ENCODE results near the gene TTLL10. TPM values are rescaled to one million over a fixed set of nuclear protein-coding genes. Genes with fewer than 3 reads are reported as not detected.

The TTLL10 gene
- total RNA-seq, 1 donor from 2014 or later: 0.71 TPM

GRCh38 chr1:1199961-1200875, 26.5 kb downstream of the TTLL10 start:
- no peak for DNase-seq (ENCODE audit: low spot score)
- intact Hi-C loops (cut with DNase I): no loop called here
- no peak for ATAC-seq

DNA sequence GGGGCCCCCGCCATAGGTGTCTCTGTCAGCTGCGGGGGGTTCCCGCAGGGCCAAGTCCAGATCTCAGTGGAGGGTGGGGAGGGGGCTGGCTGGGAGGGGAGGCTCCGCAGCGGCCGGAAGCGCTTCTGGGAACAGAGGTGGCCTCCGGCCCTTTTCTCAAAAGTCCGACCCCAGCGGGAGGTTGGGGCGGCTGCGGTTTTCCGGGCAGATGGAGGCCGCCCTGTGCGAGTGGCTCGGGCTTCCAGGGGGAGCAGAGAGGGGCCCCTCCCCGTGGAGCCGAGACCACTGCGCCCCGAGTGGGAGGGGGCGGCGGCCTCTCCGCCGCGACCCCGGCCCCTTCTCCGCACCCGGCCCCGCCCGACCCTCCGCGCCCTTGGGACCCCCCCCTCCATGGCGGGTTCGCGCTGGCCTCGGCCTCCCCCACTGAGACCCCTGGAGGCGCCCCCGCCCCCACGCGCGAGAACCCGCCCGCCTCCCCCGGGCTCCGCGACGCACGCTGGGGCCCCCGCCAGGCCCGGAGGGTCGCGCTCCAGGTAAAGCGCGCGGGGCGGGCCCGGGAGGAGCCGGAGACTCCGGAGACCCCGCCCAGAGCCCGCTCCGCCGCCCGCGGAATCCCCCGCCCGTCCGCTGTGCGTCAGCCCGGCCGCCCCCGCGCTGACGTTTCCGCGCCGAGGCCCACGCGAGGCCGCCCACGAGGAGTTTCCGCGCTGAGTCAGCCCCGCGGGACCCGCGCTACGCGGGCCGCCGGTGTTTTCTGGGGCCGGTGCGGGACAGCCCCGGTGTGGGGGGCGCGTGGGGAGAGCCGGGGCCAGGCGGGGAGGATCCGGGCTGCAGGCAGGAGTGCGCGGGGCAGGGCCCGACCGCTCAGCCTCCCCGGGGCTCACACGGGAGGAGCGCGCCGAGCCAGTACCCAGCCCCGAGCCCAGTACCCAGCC, 27.5 kb downstream of the TTLL10 start:
- intact Hi-C loops (cut with DNase I): no loop called here
- peak; percentile 41 for ATAC-seq
- no peak for DNase-seq (ENCODE audit: low spot score)

DNA sequence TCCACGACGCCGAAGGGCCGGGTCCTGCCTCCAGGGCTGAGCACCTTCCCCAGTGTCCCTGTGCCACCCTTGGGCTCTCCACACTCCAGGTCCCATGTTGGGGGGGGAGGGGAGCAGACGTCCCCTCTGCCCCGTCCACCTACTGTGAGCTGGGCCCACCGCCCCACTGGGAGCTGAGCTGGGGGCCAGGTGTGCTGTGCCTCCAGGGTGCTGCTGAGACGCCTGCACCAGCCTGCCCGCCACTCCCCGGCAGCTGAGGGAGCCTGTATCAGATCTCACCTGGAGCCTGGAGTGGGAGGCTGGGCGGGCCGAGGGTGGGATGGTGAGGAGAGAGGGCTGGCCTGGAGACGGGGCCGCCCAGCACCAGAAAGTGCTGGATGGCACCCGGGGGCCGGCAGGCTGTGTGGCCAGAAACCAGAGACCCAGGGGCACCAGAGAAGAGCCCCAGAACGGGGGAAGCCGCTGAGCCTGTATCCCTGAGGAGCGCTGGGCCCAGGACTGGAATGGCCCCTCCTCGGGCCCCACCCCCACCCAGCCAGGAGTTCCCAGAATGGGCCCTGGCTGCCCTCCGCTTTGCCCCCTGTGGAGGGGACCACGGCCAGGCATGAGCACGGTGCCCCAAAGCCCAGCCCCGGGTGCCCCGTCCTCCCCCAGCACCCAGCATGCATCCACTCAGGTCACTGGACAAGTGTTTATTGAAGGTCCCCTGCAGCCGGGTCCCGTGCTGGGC, 29.3 kb downstream of the TTLL10 start:
- no peak for ATAC-seq
- intact Hi-C loops (cut with DNase I): no loop called here
- no peak for DNase-seq (ENCODE audit: low spot score)

- ATAC-seq (no peak), DNase-seq (ENCODE audit: low spot score) (no peak)
- intact Hi-C loops (cut with DNase I): no loop called here
Observed at GRCh38 chr1:1203561-1204424, 30.1 kb downstream of the TTLL10 start.

DNA sequence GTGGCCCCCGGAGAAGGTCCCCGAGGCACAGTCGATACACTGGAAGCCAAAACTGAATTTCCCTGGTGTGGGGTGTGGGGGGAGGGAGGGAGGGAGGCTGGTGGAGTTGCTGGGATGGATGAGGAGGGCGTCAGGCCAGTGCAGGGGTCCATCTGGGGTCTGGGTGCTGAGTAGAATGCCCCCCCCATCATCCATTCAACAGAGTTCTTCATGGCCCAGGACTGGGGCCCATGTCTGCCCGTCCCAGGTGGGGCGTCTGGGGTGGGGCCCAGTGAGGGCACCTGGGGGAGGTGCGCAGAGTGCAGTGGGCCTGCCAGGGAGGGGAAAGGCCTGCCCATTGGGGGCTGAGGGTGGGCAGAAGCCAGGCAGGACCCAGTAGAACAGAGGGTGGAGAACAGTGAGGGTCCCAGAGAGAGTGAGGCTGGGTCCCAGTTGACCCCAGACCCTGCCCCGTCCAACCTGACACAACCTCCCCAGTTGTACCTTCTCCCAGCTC, 30.8 kb downstream of the TTLL10 start:
- no peak for DNase-seq (ENCODE audit: low spot score)
- no peak for ATAC-seq
- intact Hi-C loops (cut with DNase I): no loop called here

GRCh38 chr1:1204998-1205768, 31.5 kb downstream of the TTLL10 start:
- DNase-seq (ENCODE audit: low spot score) (no peak), ATAC-seq (no peak)

GRCh38 chr1:1205769-1206375, 32.2 kb downstream of the TTLL10 start:
- intact Hi-C loops (cut with DNase I): no loop called here
- DNase-seq (ENCODE audit: low spot score) (no peak), ATAC-seq (no peak)

More at GRCh38 chr1:1204998-1205768, 31.5 kb downstream of the TTLL10 start:
- intact Hi-C loops (cut with DNase I): no loop called here

GRCh38 chr1:1206376-1206965, 32.8 kb downstream of the TTLL10 start, which contains the start of gene TNFRSF18:
TNFRSF18 (minus strand) TSS chr1:1206592; CDS start chr1:1206571, 21 bp downstream.
- intact Hi-C loops (cut with DNase I): no loop called here
- DNase-seq (ENCODE audit: low spot score) (no peak), ATAC-seq (no peak)

GRCh38 chr1:1206966-1207531, 33.4 kb downstream of the TTLL10 start:
- intact Hi-C loops (cut with DNase I): no loop called here
- no peak for DNase-seq (ENCODE audit: low spot score)
- no peak for ATAC-seq

DNA sequence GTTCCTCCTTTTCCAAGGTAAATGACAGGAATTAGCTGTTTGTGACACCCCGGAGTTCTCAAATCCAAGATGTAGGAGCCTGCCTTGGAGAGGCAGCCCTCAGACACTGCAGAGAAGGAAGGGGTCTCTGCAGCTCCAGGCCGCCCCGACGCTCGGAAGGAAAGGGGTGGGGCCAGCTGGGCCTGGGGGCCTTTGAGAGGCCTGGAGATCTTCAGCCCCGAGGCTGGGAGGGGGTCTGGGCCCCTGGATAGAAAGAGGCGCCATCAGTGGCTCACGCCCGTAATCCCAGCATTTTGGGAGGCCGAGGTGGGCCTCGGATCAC, 33.9 kb downstream of the TTLL10 start:
- DNase-seq (ENCODE audit: low spot score) (no peak), ATAC-seq (no peak)
- intact Hi-C loops (cut with DNase I): no loop called here

DNA sequence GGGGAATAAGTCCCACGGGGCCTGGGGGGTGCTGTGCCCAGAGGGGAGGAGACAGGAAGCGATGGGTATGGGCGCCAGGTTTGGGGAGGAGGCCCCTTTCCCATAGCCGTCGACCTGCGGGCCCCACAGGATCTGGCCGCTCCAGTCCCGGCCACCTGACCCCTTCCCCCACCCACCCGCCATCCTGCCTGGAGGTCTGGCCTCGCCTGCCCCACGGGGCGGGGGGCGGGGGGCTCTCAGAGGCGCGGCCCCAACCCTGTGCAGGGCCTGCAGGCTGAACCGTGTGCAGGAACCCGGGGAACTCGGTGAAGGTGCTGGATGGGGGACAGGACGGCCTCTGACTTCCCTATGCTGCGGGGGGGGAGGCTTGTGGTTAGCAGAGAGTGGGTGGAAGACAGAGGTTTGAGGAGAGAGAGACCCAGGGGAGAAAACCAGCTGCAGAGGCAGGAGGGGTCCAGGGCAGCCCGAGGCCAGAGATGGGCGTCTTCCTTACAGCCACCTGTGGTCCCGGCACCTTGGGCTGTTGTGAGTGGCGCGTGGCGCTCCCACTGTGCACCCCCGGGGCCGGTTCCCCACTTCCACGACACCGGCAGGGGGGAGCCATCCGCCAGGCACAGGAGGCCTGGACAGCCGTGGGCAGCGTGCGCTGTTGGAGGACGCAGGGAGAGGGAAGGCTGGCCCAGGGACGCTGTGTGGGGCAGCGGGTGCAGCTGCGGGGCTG, 35.2 kb downstream of the TTLL10 start:
- intact Hi-C loops (cut with DNase I): no loop called here
- DNase-seq (ENCODE audit: low spot score) (no peak), ATAC-seq (no peak)

DNA sequence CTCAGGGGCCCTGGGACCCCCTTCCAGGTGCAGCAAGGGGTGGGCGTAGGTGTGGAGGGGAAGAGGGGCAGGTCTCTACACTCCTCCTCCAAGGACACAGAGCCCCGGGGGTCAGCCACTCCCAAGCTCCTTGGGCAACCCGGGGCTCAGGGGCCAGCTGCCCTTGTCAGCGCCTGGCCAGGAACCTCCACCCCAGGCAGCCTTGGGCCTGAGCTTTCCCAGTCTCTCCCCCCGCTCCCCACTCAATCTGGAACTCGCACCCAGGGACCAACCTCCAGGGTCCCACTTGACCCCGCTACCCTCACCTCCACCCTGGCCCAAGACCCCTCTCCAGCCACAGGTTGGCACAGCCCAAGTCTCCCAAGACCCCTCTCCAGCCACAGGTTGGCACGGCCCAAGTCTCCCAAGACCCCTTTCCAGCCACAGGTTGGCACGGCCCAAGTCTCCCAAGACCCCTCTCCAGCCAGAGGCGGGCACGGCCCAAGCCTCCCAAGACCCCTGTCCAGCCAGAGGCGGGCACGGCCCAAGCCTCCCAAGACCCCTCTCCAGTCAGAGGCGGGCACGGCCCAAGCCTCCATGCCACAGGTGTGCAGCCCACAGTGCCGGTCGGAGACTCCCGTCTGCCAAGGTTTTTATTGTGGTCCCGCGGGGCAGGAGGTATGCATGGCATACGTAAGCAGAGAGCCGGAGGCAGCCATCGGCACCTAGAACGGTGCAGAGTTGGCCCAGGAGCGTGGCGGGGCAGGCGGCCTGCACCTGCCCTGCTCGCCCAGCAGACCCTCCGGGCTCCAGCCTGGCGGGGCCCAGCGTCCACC, 37.3 kb downstream of the TTLL10 start:
- intact Hi-C loops (cut with DNase I): no loop called here
- no peak for DNase-seq (ENCODE audit: low spot score)
- ATAC-seq: no peak

DNA sequence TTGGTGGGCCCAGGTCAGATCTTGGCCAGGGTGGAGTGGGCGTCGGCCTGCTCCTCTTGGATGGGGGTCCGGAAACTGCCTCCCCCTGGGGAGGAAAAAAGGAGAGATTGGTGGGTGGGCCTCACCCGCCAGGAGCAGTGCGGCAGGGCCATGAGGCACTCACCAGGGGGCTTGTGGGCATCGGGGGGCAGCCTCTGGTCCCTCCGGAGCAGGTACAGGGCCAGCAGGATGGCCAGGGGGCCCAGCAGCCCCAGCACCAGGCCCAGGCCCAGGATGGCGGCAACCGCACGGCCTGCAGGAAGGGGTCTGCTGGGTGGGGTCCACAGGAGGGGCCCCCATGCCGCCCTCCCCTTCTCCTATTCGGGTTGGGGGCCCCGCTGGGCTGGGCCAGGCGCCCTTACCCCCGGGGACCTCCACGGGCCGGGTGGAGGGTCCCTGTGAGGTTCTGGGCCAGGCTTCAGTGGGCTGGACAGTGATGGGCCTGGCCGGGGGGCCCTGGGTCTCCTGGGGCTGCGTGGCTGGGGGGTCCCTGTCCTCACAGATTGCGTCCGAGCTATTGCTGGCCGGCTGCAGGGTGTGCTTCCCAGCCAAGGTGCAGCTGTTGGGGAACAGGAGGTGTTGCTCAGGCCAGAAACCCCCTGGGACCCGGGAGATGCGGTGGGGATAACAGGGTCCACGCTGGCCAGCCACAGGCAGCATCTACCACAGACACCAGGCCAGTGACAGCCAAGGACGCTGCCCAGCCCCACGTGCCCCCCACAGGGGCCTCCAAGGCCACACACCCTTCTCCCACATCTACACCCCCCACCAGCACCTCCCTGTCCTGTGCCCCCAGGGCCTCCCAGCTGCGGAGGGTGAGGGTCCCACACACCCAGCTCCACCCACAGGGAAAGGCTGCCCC, 38.1 kb downstream of the TTLL10 start:
- intact Hi-C loops (cut with DNase I): no loop called here
- DNase-seq (ENCODE audit: low spot score): no peak
- no peak for ATAC-seq

DNA sequence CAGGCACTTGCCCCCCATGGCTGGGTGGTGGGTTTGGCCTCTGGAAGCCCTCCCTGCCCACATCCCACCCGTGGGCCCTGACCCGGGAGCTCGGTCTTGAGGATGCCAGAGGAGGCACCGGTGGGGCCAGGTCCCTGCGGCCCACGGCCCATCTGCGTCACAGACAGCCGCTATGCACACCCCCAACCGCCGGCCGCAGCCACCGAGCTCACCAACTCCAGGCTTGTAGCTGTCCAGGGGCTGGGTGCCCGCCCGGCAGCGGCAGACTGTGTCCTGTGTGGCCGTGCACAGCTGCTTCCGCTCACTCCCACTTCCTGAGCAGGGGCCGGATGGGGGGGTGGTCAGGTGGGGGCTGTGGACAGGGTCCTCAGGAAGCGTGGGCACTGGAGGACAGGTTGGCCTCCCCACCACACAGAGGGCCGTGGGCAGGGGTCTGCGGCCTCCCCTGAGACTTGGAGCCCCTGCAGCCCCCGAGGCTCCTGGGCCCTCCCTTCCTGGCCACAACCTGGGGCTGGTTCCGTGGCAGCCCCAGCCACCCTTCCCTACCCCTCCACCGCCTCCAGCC, 39.2 kb downstream of the TTLL10 start:
- DNase-seq (ENCODE audit: low spot score) (no peak), ATAC-seq (no peak)
- intact Hi-C loops (cut with DNase I): no loop called here

Measured in sciatic nerve (tissue), 2 donors.